ENCODE measurements around the gene RNGTT.

Gene RNGTT

DNA sequence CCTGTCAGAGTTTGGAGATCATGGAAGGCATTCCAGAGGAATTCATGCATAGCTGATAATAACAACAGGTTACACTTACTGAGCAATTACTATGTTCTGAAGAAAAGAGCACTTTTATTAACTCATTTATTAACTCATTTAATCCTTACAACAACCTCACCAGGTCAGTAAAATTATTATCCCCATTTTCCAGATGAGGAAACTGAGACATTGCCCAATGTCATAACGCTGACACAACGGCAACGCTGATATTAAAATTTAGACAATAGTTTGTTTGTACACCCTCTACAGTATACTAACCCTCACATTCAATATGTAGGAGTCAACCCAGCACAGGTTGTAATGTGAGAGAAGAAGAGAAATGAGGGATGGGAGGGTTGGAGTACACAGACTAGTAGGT is 105.0 kb downstream of the RNGTT start:
- DNase-seq (ENCODE audit: insufficient read length, low spot score) (no peak), FAIRE-seq (no peak)
- TF ChIP-seq TAF1 (IDR thresholded peaks at IDR 0.05; ENCODE audit: low read depth, low read length) = no peak
- TF ChIP-seq POLR2A (IDR thresholded peaks at IDR 0.05; ENCODE audit: low read depth, low read length) = no peak
- TF ChIP-seq POLR2AphosphoS5 (IDR thresholded peaks at IDR 0.05; ENCODE audit: low read depth, low read length) = no peak

DNA sequence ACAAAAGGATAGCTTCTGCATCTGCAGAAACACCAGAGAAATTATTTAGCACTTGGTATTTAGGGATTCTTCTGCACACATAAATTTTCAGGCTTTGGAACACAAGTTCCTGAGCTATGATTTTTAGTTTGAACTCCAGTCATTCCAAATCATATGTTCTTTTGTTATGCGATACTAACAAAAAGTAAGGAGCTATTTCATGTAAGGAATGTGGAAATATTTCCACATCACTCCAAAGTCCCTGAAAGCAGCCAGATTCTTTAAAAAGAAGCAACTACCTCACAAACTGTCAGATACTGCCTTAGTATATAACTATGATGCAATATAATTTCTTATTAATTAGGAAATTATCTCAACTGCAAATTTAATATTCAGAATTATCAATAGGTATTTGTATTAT is 106.9 kb downstream of the RNGTT start:
- DNase-seq (ENCODE audit: insufficient read length, low spot score) = no peak
- TF ChIP-seq PAX5 (IDR thresholded peaks at IDR 0.05; ENCODE audit: insufficient read depth, low read length, severe bottlenecking) (no peak), SPI1 (IDR thresholded peaks at IDR 0.05; ENCODE audit: low read depth, low read length) (no peak), TAF1 (IDR thresholded peaks at IDR 0.05; ENCODE audit: low read depth, low read length) (no peak), POLR2A (IDR thresholded peaks at IDR 0.05; ENCODE audit: low read depth, low read length) (no peak), POLR2AphosphoS5 (IDR thresholded peaks at IDR 0.05; ENCODE audit: low read depth, low read length) (no peak), POU2F2 (IDR thresholded peaks at IDR 0.05; ENCODE audit: low read depth, low read length) (no peak)
- FAIRE-seq = no peak

DNA sequence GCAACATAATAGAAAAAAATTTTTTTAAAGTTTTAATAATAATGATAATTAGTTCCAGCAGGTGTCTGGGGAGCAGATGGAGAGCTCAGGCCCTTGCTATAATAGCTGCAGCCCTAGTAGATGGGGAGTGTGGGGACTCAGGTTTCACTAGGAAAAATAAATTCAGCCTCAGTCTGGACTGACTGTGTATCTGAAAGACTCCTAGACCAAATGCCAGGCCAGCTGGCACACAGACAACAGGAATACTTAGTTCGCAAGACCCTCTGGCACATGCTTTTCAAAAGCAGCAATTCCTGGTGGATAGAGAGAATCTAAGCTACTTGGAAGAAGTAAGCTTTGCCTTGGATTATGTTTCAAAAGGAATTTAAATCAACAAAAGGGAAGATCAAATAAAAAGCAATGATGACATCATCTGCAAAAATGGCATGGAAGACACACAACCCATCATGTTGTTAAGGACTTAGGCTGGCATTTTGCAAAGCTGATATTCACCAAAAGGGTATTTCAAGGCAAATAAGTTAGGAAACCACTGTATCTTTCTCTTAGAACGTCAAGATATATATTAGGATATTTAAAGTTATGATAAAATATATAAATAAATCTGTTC is 107.8 kb downstream of the RNGTT start:
- TF ChIP-seq PAX5 (IDR thresholded peaks at IDR 0.05; ENCODE audit: insufficient read depth, low read length, severe bottlenecking) (no peak), POU2F2 (IDR thresholded peaks at IDR 0.05; ENCODE audit: low read depth, low read length) (no peak), POLR2A (IDR thresholded peaks at IDR 0.05; ENCODE audit: low read depth, low read length) (no peak), SPI1 (IDR thresholded peaks at IDR 0.05; ENCODE audit: low read depth, low read length) (no peak), POLR2AphosphoS5 (IDR thresholded peaks at IDR 0.05; ENCODE audit: low read depth, low read length) (no peak), TAF1 (IDR thresholded peaks at IDR 0.05; ENCODE audit: low read depth, low read length) (no peak)
- DNase-seq (ENCODE audit: insufficient read length, low spot score) (no peak), FAIRE-seq (no peak)

DNA sequence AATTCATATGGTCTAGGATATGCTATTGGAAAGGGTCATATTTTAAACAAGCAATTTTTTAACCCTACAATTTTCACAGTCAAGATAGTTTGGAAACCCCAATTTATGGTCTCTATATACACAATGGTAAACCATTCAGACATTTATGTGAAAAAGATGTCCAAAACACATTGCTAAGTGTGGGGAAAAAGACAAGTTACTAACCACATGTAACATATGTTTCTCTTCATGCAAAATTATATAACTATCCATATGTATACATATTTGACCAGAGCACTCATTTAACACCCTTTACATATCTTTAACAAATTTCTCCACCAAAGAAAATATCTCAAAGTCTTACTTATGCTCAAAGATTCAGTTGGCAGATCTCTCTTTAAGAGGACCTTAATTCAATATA is 110.6 kb downstream of the RNGTT start:
- DNase-seq (ENCODE audit: insufficient read length, low spot score) (no peak), FAIRE-seq (no peak)
- TF ChIP-seq POLR2A (IDR thresholded peaks at IDR 0.05; ENCODE audit: low read depth, low read length) (no peak), TAF1 (IDR thresholded peaks at IDR 0.05; ENCODE audit: low read depth, low read length) (no peak), POLR2AphosphoS5 (IDR thresholded peaks at IDR 0.05; ENCODE audit: low read depth, low read length) (no peak), PAX5 (IDR thresholded peaks at IDR 0.05; ENCODE audit: insufficient read depth, low read length, severe bottlenecking) (no peak), POU2F2 (IDR thresholded peaks at IDR 0.05; ENCODE audit: low read depth, low read length) (no peak), SPI1 (IDR thresholded peaks at IDR 0.05; ENCODE audit: low read depth, low read length) (no peak)

DNA sequence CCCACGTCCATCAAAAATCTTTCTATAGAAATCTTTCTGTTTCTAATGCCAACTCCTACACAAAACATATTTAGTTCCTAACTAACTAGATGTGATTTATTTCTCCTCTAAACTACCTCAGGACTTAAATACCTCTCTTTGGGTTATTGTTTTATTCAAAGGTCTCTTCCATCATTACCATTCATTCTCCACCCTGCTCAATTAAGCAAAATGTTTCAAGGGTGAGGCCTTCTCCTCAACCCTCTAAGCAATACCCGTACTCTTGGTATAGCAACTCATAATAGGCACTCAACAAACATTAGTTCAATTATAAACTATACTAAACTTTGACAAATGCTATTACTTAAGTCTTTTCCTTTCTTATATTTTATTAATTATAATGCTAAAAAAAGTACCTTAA is 111.4 kb downstream of the RNGTT start:
- no peak for FAIRE-seq

DNA sequence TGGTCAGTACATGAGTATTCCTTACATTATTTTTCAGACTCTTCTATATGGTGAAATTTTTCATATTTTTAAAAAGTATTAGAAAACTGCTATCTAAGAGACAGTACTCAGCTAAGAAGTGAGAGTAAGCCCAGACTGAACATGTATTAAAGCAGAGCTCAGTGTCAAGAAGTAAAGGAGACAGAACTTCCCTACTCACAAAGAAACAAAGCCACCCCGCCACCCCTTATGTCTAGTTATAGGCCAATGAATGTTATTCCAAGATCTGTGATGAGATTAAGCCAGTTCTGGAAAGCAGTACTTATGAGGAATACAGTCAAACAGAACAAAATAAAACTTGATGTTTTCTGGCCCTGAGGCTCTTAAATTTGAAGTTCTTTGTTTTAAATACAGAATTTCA is 114.5 kb downstream of the RNGTT start:
- DNase-seq (ENCODE audit: insufficient read length, low spot score) (no peak), FAIRE-seq (no peak)
- TF ChIP-seq POLR2A (IDR thresholded peaks at IDR 0.05; ENCODE audit: low read depth, low read length) (no peak), PAX5 (IDR thresholded peaks at IDR 0.05; ENCODE audit: insufficient read depth, low read length, severe bottlenecking) (no peak), TAF1 (IDR thresholded peaks at IDR 0.05; ENCODE audit: low read depth, low read length) (no peak)

More for the DNA sequence above, 111.4 kb downstream of the RNGTT start:
- no peak for DNase-seq (ENCODE audit: insufficient read length, low spot score)
- TF ChIP-seq SPI1 (IDR thresholded peaks at IDR 0.05; ENCODE audit: low read depth, low read length) (no peak), PAX5 (IDR thresholded peaks at IDR 0.05; ENCODE audit: insufficient read depth, low read length, severe bottlenecking) (no peak), POLR2A (IDR thresholded peaks at IDR 0.05; ENCODE audit: low read depth, low read length) (no peak), POLR2AphosphoS5 (IDR thresholded peaks at IDR 0.05; ENCODE audit: low read depth, low read length) (no peak), TAF1 (IDR thresholded peaks at IDR 0.05; ENCODE audit: low read depth, low read length) (no peak), POU2F2 (IDR thresholded peaks at IDR 0.05; ENCODE audit: low read depth, low read length) (no peak)

DNA sequence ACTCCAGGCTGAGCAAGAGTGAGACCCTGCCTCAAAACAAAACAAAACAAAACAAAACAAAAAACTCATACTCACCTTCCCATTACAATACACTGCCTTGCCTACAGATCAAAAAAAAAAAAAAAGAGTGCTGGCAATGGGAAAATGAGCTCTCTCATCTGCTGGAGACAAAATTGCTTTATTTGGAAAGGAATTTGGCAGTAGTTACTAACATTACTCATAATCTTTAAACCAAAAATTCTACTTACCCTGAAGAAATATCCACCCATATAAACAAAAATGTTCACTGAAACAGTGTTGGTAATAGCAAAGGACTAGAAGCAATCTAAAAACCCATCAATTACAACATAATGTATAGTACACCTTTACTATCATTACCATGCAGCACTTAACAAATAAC is 120.4 kb downstream of the RNGTT start:
- FAIRE-seq = no peak
- TF ChIP-seq POLR2AphosphoS5 (IDR thresholded peaks at IDR 0.05; ENCODE audit: low read depth, low read length) (no peak), SPI1 (IDR thresholded peaks at IDR 0.05; ENCODE audit: low read depth, low read length) (no peak), POLR2A (IDR thresholded peaks at IDR 0.05; ENCODE audit: low read depth, low read length) (no peak), POU2F2 (IDR thresholded peaks at IDR 0.05; ENCODE audit: low read depth, low read length) (no peak), PAX5 (IDR thresholded peaks at IDR 0.05; ENCODE audit: insufficient read depth, low read length, severe bottlenecking) (no peak), TAF1 (IDR thresholded peaks at IDR 0.05; ENCODE audit: low read depth, low read length) (no peak)
- DNase-seq (ENCODE audit: insufficient read length, low spot score) = no peak

DNA sequence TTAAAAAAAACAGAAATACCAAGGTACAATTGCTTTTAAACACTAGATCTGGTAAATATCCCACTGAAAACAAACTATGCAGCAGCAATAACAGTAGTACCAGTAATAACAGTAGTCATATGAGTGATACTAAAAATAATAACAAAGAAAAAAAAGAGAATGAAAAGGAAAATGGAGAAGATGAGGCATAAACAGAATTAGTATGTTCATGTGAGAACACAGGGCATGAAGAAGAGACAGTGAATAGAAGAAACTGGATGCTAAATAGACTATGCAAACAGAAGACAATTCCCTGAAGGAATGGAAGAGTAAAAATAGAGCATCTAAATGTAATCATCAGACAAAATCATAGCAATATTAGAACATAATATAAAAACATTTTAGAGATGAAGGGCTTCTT is 121.1 kb downstream of the RNGTT start:
- TF ChIP-seq POLR2A (IDR thresholded peaks at IDR 0.05; ENCODE audit: low read depth, low read length) (no peak), PAX5 (IDR thresholded peaks at IDR 0.05; ENCODE audit: insufficient read depth, low read length, severe bottlenecking) (no peak), TAF1 (IDR thresholded peaks at IDR 0.05; ENCODE audit: low read depth, low read length) (no peak), SPI1 (IDR thresholded peaks at IDR 0.05; ENCODE audit: low read depth, low read length) (no peak), POLR2AphosphoS5 (IDR thresholded peaks at IDR 0.05; ENCODE audit: low read depth, low read length) (no peak), POU2F2 (IDR thresholded peaks at IDR 0.05; ENCODE audit: low read depth, low read length) (no peak)
- FAIRE-seq (no peak), DNase-seq (ENCODE audit: insufficient read length, low spot score) (no peak)

DNA sequence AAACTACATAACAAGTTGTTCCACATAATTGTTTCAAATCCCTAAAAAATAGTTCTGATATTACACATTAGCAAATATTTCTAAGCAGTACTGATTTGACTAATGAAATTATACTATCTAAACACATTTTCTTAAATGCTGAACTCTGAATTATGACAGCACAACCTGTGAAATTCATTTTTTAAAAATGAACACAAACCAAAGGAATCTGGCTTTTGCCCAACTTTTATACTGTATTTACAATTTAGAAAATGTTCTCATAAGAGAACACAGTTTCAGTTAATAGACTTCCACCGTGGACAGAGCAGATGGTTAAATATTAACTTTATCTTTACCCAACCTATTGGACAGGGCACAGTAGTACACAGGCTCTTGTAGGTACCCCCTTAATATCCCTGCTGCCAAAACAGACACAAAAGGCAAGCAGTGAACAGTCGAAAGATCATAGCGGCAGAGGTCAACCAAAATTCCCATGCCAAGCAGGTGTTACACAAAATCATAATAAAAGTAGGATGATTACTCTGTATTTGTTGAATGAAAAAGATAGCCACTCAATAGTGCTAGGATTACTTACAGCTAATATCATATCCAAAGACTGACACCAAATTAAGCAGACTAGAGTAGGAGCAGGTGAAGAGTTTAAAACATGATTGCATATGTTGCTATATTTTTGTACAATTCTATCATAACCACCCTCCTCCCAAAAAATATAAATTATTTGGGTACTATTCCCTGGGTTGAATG is 122.5 kb downstream of the RNGTT start:
- no peak for DNase-seq (ENCODE audit: insufficient read length, low spot score)
- TF ChIP-seq TAF1 (IDR thresholded peaks at IDR 0.05; ENCODE audit: low read depth, low read length) = no peak
- no peak for TF ChIP-seq PAX5 (IDR thresholded peaks at IDR 0.05; ENCODE audit: insufficient read depth, low read length, severe bottlenecking)
- no peak for TF ChIP-seq POLR2AphosphoS5 (IDR thresholded peaks at IDR 0.05; ENCODE audit: low read depth, low read length)
- TF ChIP-seq POLR2A (IDR thresholded peaks at IDR 0.05; ENCODE audit: low read depth, low read length) = no peak
- no peak for TF ChIP-seq SPI1 (IDR thresholded peaks at IDR 0.05; ENCODE audit: low read depth, low read length)
- no peak for TF ChIP-seq POU2F2 (IDR thresholded peaks at IDR 0.05; ENCODE audit: low read depth, low read length)
- peak; percentile 16 for FAIRE-seq

DNA sequence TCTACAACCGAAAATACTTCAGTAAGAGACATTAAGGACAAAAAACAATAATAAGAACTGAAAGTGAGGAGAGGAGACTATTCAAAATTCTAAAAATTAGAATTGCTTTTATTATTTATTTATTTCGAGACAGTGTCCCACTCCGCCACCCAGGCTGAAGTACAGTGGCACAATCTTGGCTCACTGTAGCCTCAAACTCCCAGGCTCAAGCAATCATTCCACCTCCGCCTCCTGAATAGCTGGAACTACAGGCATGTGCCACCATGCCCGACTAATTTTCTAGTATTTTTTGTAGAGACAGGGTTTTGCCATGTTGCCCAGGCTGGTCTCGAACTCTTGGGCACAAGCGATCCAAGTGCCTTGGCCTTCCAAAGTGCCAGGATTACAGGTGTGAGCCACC is 123.1 kb downstream of the RNGTT start:
- FAIRE-seq (no peak), DNase-seq (ENCODE audit: insufficient read length, low spot score) (no peak)
- no peak for TF ChIP-seq POLR2A (IDR thresholded peaks at IDR 0.05; ENCODE audit: low read depth, low read length)
- TF ChIP-seq TAF1 (IDR thresholded peaks at IDR 0.05; ENCODE audit: low read depth, low read length) = no peak
- TF ChIP-seq SPI1 (IDR thresholded peaks at IDR 0.05; ENCODE audit: low read depth, low read length) = no peak
- no peak for TF ChIP-seq POLR2AphosphoS5 (IDR thresholded peaks at IDR 0.05; ENCODE audit: low read depth, low read length)
- TF ChIP-seq PAX5 (IDR thresholded peaks at IDR 0.05; ENCODE audit: insufficient read depth, low read length, severe bottlenecking) = no peak
- no peak for TF ChIP-seq POU2F2 (IDR thresholded peaks at IDR 0.05; ENCODE audit: low read depth, low read length)

Measured in GM12891 (cell line).